Measurements from ENCODE around the gene ATAD2B.

GRCh38 chr2:23719716-23720115, 207.2 kb downstream of the ATAD2B start:
- TF ChIP-seq RAD21 (IDR thresholded peaks at IDR 0.05; ENCODE audit: low read length) = no peak
- no peak for TF ChIP-seq CTCF (IDR thresholded peaks at IDR 0.05)
- TF ChIP-seq SIN3A (IDR thresholded peaks at IDR 0.05; ENCODE audit: borderline replicate concordance, low read depth, low read length) = no peak
- TF ChIP-seq TAF1 (IDR thresholded peaks at IDR 0.05; ENCODE audit: borderline replicate concordance, low read depth, low read length) = no peak
- TF ChIP-seq GABPA (IDR thresholded peaks at IDR 0.05; ENCODE audit: low read depth) = no peak
- no peak for TF ChIP-seq SMC3 (IDR thresholded peaks at IDR 0.05; ENCODE audit: low read depth, low read length)
- no peak for TF ChIP-seq REST (IDR thresholded peaks at IDR 0.05; ENCODE audit: low read depth, low read length)
- TF ChIP-seq POLR2AphosphoS5 (IDR thresholded peaks at IDR 0.05; ENCODE audit: low read depth, low read length) = no peak
- no peak for TF ChIP-seq RFX5 (IDR thresholded peaks at IDR 0.05; ENCODE audit: low read length)
- no peak for TF ChIP-seq CHD2 (IDR thresholded peaks at IDR 0.05; ENCODE audit: low read length, partially characterized antibody)
- TF ChIP-seq JUND (IDR thresholded peaks at IDR 0.05) = no peak
- TF ChIP-seq PBX3 (IDR thresholded peaks at IDR 0.05) = no peak
- TF ChIP-seq RXRA (IDR thresholded peaks at IDR 0.05; ENCODE audit: borderline replicate concordance, low read depth) = no peak
- TF ChIP-seq EZH2phosphoT487 (IDR thresholded peaks at IDR 0.05; ENCODE audit: borderline replicate concordance, low read depth) = no peak
